B cell (primary cell): ENCODE data around the gene PFDN1. TPM values are rescaled to one million over a fixed set of nuclear protein-coding genes. Genes with fewer than 3 reads are reported as not detected.

Experiments
- ATAC-seq: fragments of 200-7000 bp; cut with Tn5 transposase; one replicate; pipeline ENCODE4 v1.10.0; 2021; ENCODE audit warnings: low read depth, mild to moderate bottlenecking, moderate number of reproducible peaks, moderate library complexity
- CTCF ChIA-PET: fragments of 350-600 bp; sonication (Branson Sonifier 250); formaldehyde crosslinking; loops from one replicate; lab custom pipeline; 2021; ENCODE audit warnings: antibody characterized with exemption, inconsistent platforms; lab: Charles Lee
- POLR2A ChIA-PET: fragments of 350-600 bp; sonication (Branson Sonifier 250); formaldehyde crosslinking; loops from one replicate; lab custom pipeline; 2021; ENCODE audit warnings: antibody characterized with exemption; lab: Charles Lee
- DNase-seq: peaks from one replicate; pipeline ENCODE4 v3.0.0; 2013
- H2AFZ ChIP-seq: 2 replicates; pipeline ENCODE4 v1.6.1; 2012; ENCODE audit warnings: mild to moderate bottlenecking, low read depth, low read length; ENCODE audit not compliant: insufficient read depth, poor library complexity, severe bottlenecking
- H3K27ac ChIP-seq, 2 donors: 1 replicate in 1 of 2; 2 replicates in 1 of 2; pipeline ENCODE4 v1.5.1; 2012 to 2013; ENCODE audit warnings: low read length in 2 of 2, mild to moderate bottlenecking in 2 of 2, moderate library complexity in 1 of 2
- H3K27me3 ChIP-seq, 4 experiments: fragments of 200-600 bp in 1 of 4; sonication (generic) in 1 of 4; replicated peaks in 1 of 4; 1 replicate in 2 of 4; 2 replicates in 2 of 4; pipeline versions ENCODE4 v1.6.1 to v1.7.0; 2013 to 2016; ENCODE audit warnings: low read length in 3 of 4, mild to moderate bottlenecking in 2 of 4, mixed read lengths in 1 of 4, moderate library complexity in 1 of 4; ENCODE audit not compliant: insufficient read depth in 4 of 4, control insufficient read depth in 3 of 4; ENCODE audit errors: control extremely low read depth in 1 of 4
- H3K36me3 ChIP-seq, 2 experiments: replicated peaks in 1 of 2; 1 replicate in 1 of 2; 2 replicates in 1 of 2; pipeline versions ENCODE4 v1.6.1 to v1.7.1; 2013; ENCODE audit warnings: low read length in 1 of 2; ENCODE audit not compliant: insufficient read depth in 2 of 2, control insufficient read depth in 1 of 2; ENCODE audit errors: control extremely low read depth in 1 of 2, extremely low read depth in 1 of 2
- H3K4me1 ChIP-seq, 2 donors: fragments of 200-600 bp in 1 of 2; sonication (generic) in 1 of 2; 1 replicate in 1 of 2; 2 replicates in 1 of 2; pipeline versions ENCODE4 v1.5.1 to v1.6.1; 2013 to 2017; ENCODE audit warnings: low read length in 2 of 2; ENCODE audit not compliant: control insufficient read depth in 2 of 2, insufficient read depth in 2 of 2
- H3K4me2 ChIP-seq: replicated peaks from 2 replicates; pipeline ENCODE3; 2012; ENCODE audit warnings: mild to moderate bottlenecking, low read depth, low read length; ENCODE audit not compliant: poor library complexity, severe bottlenecking
- H3K4me3 ChIP-seq, 5 experiments: fragments of 200-600 bp in 1 of 5; sonication (generic) in 1 of 5; 1 replicate in 3 of 5; 2 replicates in 2 of 5; pipeline versions ENCODE4 v1.5.1 to v1.7.0; 2011 to 2016; ENCODE audit warnings: low read length in 4 of 5, mild to moderate bottlenecking in 4 of 5, low read depth in 2 of 5, control low read depth in 1 of 5, moderate library complexity in 1 of 5; ENCODE audit not compliant: insufficient read depth in 1 of 5; ENCODE audit errors: control extremely low read depth in 1 of 5, extremely low read depth in 1 of 5
- H3K79me2 ChIP-seq: fragments of 200-600 bp; sonication (generic); one replicate; pipeline ENCODE4 v1.6.0; 2016; ENCODE audit warnings: low read length; ENCODE audit not compliant: control insufficient read depth, insufficient read depth
- H3K9ac ChIP-seq: fragments of 200-600 bp; sonication (generic); 2 replicates; pipeline ENCODE4 v1.6.1; 2017; ENCODE audit warnings: mild to moderate bottlenecking, low read length, moderate library complexity
- H3K9me3 ChIP-seq, 3 donors: one replicate each; pipeline versions ENCODE4 v1.6.1 to v1.7.1; 2013; ENCODE audit warnings: low read length in 2 of 3; ENCODE audit not compliant: control insufficient read depth in 2 of 3, insufficient read depth in 1 of 3; ENCODE audit errors: control extremely low read depth in 1 of 3
- H4K20me1 ChIP-seq: 2 replicates; pipeline ENCODE4 v1.6.0; 2012; ENCODE audit warnings: mild to moderate bottlenecking, low read length; ENCODE audit not compliant: insufficient read depth, control insufficient read depth, poor library complexity, severe bottlenecking
- H3K27ac Mint-ChIP-seq: one replicate; pipeline ENCODE4 v1.8.0; 2021; ENCODE audit warnings: mixed read lengths
- H3K27me3 Mint-ChIP-seq: one replicate; pipeline ENCODE4 v1.8.0; 2021; ENCODE audit warnings: mixed read lengths
- H3K4me1 Mint-ChIP-seq: one replicate; pipeline ENCODE4 v1.8.0; 2021; ENCODE audit warnings: mixed read lengths
- H3K4me3 Mint-ChIP-seq: one replicate; pipeline ENCODE4 v1.8.0; 2021; ENCODE audit warnings: mixed read lengths
- H3K9me3 Mint-ChIP-seq: one replicate; pipeline ENCODE4 v1.8.0; 2022; ENCODE audit warnings: mixed read lengths; ENCODE audit not compliant: insufficient read depth
- EZH2 ChIP-seq: IDR thresholded peaks from 2 replicates; pipeline ENCODE4 v1.6.1; 2012; ENCODE audit warnings: borderline replicate concordance, low read depth, mild to moderate bottlenecking, moderate library complexity, low read length; ENCODE audit not compliant: insufficient read depth, poor library complexity, severe bottlenecking
- WGBS: methylation state at CpG from one replicate; pipeline ENCODE4 v1.1.5; 2013; ENCODE audit warnings: missing lambda C conversion rate; ENCODE audit not compliant: insufficient coverage; 5-methylcytosine and 5-hydroxymethylcytosine counted together
- intact Hi-C: fragments of 100-400 bp; cut with micrococcal nuclease; formaldehyde crosslinking; loops from one replicate; pipeline ENCODE4 v1.10.0; 2022
- polyA plus RNA-seq: library from polyadenylated mRNA; depleted of rRNA; stranded (reverse); fragments of >200 nt; gene quantifications from 2 replicates; pipeline ENCODE4 v1.2.3, GENCODE V29; 2012
- total RNA-seq, 2 donors: library from RNA; stranded (reverse); fragments of 120-200 nt in 1 of 2; gene quantifications; 1 replicate in 1 of 2; 2 replicates in 1 of 2; pipeline versions ENCODE4 v1.2.3 to v1.2.4, GENCODE V29; 2013 to 2022
- TF ChIP-seq, protein P1 (sequence below): fragments of 200-600 bp; IDR thresholded peaks from one replicate; pipeline ENCODE4 v1.8.0; 2022; ENCODE audit warnings: antibody characterized with exemption, mild to moderate bottlenecking

The PFDN1 gene
- total and polyA plus RNA-seq, 2 donors (not counting 1 experiment from before 2014, with no cell fraction given): 30.3 to 31.2 TPM

DNA sequence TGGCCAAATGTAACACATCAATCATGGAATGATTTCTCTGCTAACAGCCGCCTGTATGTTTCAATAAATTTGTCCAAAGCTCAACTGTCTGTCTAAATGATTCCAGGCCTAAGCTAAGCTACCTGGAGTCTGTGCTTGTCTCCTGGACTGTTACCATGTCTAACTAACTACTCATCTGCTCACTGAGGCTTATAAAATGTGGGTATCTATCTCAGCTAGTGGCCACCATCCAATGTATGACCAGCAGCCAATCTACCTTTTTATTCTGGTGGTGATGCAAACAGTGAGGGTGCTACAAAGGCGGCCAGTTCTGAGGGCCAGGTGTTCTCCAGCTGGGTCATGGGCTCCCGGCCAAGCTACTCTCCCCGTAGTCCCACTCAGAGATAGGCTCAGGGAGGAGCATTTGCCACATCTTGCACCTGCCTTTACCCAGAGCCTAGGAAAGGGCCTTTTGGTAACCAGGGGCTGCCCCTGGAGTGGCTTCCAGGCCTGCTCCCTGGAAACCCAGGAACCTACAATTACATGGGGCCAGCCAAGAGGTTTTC is 59.1 kb downstream of the PFDN1 start:
- no peak overlapping the region for H3K4me3 ChIP-seq
- no peaks in the 10 kb centered on the region for H4K20me1 ChIP-seq
- H3K4me1 Mint-ChIP-seq: peaks cover 15% of the 10 kb centered on the region
- DNase-seq: no peak
- H3K4me3 Mint-ChIP-seq: no peak overlapping the region
- H3K36me3 ChIP-seq: peaks cover 0 to 9% of the 10 kb centered on the region in 2 experiments
- ChIA-PET POLR2A (no interaction called here), CTCF (interaction anchor here (0.6 to 24.1 kb wide), 27 partner anchors 9 to 1832 kb away, joined by 3 to 594 read pairs (median 4); partner anchors contain the start of genes HBEGF, IK, NDUFA2 and PFDN1)
- H3K9ac ChIP-seq: no peak overlapping the region
- WGBS: 87% methylated on average over 4 of the region's 4 CpGs
- no peak overlapping the region for H3K4me2 ChIP-seq
- H3K4me1 ChIP-seq: peaks cover 10 to 15% of the 10 kb centered on the region in 2 donors
- intact Hi-C loops: loop anchor here (1.0 to 5.0 kb wide), 4 partner anchors 39 to 114 kb away; partner anchors contain the start of gene PFDN1
- H2AFZ ChIP-seq: no peak overlapping the region
- H3K27ac ChIP-seq: no peak overlapping the region
- no peak for ATAC-seq
- H3K9me3 Mint-ChIP-seq: no peaks in the 10 kb centered on the region
- H3K9me3 ChIP-seq: no peaks in the 10 kb centered on the region
- no peaks in the 10 kb centered on the region for H3K79me2 ChIP-seq
- H3K27ac Mint-ChIP-seq: no peak overlapping the region
- no peaks in the 10 kb centered on the region for H3K27me3 Mint-ChIP-seq
- no peaks in the 10 kb centered on the region for H3K27me3 ChIP-seq
- no peak for TF ChIP-seq EZH2
- TF ChIP-seq, protein P1, sequence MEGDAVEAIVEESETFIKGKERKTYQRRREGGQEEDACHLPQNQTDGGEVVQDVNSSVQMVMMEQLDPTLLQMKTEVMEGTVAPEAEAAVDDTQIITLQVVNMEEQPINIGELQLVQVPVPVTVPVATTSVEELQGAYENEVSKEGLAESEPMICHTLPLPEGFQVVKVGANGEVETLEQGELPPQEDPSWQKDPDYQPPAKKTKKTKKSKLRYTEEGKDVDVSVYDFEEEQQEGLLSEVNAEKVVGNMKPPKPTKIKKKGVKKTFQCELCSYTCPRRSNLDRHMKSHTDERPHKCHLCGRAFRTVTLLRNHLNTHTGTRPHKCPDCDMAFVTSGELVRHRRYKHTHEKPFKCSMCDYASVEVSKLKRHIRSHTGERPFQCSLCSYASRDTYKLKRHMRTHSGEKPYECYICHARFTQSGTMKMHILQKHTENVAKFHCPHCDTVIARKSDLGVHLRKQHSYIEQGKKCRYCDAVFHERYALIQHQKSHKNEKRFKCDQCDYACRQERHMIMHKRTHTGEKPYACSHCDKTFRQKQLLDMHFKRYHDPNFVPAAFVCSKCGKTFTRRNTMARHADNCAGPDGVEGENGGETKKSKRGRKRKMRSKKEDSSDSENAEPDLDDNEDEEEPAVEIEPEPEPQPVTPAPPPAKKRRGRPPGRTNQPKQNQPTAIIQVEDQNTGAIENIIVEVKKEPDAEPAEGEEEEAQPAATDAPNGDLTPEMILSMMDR: no peak

DNA sequence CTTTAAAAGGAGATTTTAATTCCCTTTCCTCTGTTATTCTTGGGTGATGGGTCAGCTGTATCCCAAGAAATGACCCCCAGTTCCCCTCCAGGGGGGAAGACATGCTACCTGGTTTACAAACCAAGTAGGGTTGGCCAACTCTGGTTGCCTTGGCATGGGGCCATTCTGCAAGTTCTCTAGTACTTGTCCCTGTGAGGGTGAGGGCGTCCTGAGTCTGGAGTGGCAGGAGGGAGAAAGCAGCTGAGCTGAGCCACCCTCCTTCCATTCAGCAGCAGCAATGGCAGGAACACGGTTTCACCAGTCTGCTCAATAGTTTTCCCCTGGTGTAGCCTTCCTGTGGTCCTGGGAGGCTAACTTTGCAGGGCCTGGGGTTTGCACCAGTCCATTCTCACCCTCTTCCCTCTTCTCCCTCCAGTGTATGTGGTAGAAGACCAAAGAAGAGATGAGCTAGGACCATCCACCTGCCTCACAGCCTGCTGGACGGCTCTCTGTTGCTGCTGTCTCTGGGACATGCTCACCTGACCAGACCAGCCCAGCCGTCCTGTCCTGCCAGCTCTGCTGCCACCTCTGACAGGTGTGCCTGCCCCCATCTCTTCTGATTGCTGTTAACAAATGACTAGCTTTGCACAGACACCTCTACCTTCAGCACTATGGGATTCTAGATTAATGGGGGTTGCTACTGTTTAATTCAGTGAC is 59.9 kb downstream of the PFDN1 start:
- no peak overlapping the region for H3K9ac ChIP-seq
- Mint-ChIP-seq H3K4me3 (no peak overlapping the region), H3K27me3 (no peaks in the 10 kb centered on the region), H3K9me3 (no peaks in the 10 kb centered on the region), H3K4me1 (peaks cover 15% of the 10 kb centered on the region), H3K27ac (no peak overlapping the region)
- H3K4me3 ChIP-seq: no peak overlapping the region
- peaks cover 10 to 15% of the 10 kb centered on the region in 2 donors for H3K4me1 ChIP-seq
- no peaks in the 10 kb centered on the region for H4K20me1 ChIP-seq
- no peak overlapping the region for H3K4me2 ChIP-seq
- no peak for ATAC-seq
- no peaks in the 10 kb centered on the region for H3K79me2 ChIP-seq
- H3K27me3 ChIP-seq: no peaks in the 10 kb centered on the region
- WGBS: 91% methylated on average over 3 of the region's 4 CpGs
- intact Hi-C loops: loop anchor here (5.0 kb wide), 2 partner anchors 39 to 59 kb away; partner anchors contain the start of gene PFDN1
- no peak overlapping the region for H2AFZ ChIP-seq
- H3K36me3 ChIP-seq: peaks cover 0 to 9% of the 10 kb centered on the region in 2 experiments
- ChIA-PET CTCF (interaction anchor here (0.6 to 24.1 kb wide), 15 partner anchors 10 to 1044 kb away, joined by 3 to 594 read pairs (median 7); partner anchors contain the start of genes HBEGF and SLC4A9), POLR2A (interaction anchor here (0.6 kb wide), 1 partner anchor 104 kb away, joined by 3 read pairs; the partner anchor contains the start of gene HBEGF)
- H3K27ac ChIP-seq: no peak overlapping the region
- H3K9me3 ChIP-seq: no peaks in the 10 kb centered on the region
- no peak for TF ChIP-seq EZH2
- TF ChIP-seq, protein P1: no peak
- DNase-seq: no peak
